NB4 (cell line): Measurements from ENCODE around the gene HMGN4.

Experiments used
- DNase-seq: peaks from one replicate; pipeline ENCODE4 v3.0.0; 2010; ENCODE audit warnings: low read depth
- H3K4me3 ChIP-seq: one replicate; pipeline ENCODE4 v1.5.1; 2011; ENCODE audit warnings: mild to moderate bottlenecking, low read depth, low read length, moderate library complexity
- CTCF ChIP-seq: IDR thresholded peaks from one replicate; pipeline ENCODE4 v1.5.1; 2012; ENCODE audit warnings: low read depth, low read length
- MYC ChIP-seq: IDR thresholded peaks from 2 replicates; pipeline ENCODE4 v1.6.1; 2011; ENCODE audit warnings: low read depth, low read length
- POLR2A ChIP-seq: IDR thresholded peaks from 2 replicates; pipeline ENCODE4 v1.6.1; 2011; ENCODE audit warnings: mild to moderate bottlenecking; ENCODE audit not compliant: insufficient read length; ENCODE audit errors: extremely low read depth
- TF ChIP-seq, protein P1 (sequence below): IDR thresholded peaks from 2 replicates; pipeline ENCODE4 v1.6.1; 2011; ENCODE audit warnings: low read depth, low read length

The HMGN4 gene

DNA sequence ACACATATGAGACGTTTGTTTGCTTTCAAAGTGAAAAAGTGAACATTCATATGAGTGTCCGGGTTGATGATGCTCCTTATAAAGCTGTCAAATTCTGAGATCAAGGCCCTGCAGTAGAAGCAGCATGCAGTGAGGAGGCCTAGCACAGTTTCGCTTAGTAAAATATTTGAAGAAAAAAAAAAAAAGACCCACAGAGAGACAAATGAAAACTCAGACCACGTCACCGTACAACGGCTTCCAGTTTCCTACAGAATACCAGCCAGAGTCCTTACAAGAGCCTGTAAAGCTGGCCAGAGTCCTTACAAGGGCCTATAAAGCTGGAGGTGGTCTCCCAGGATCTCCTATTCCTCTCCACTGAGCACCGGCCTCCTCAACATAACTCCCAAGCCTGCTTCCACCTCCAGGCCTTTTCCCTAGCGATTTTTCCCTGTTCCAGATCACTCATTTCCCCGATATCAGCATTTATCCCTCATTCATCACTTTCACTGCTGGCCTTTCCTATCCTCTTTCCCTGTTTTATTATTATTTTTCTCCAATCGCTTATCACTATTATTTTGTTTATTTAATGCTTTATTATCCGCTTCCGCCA, 1.5 kb upstream of the HMGN4 start:
- TF ChIP-seq POLR2A (no peak), MYC (peak; percentile 25; the same call in 1 of the 2 replicates), CTCF (no peak)
- TF ChIP-seq, protein P1, sequence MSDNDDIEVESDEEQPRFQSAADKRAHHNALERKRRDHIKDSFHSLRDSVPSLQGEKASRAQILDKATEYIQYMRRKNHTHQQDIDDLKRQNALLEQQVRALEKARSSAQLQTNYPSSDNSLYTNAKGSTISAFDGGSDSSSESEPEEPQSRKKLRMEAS = 0 out of 2 replicates have a peak, but pooled peaks have one; percentile 18
- peak; percentile 32 for DNase-seq
- peak overlapping the region; percentile 80 for H3K4me3 ChIP-seq

- DNase-seq = peak; percentile 96
- TF ChIP-seq CTCF (no peak), POLR2A (no peak), MYC (peak; percentile 25)
- TF ChIP-seq, protein P1 = peak; percentile 94
- H3K4me3 ChIP-seq = peak overlapping the region; percentile 80
Observed at GRCh38 chr6:26537160-26537845, 863 bp upstream of the HMGN4 start.

DNA sequence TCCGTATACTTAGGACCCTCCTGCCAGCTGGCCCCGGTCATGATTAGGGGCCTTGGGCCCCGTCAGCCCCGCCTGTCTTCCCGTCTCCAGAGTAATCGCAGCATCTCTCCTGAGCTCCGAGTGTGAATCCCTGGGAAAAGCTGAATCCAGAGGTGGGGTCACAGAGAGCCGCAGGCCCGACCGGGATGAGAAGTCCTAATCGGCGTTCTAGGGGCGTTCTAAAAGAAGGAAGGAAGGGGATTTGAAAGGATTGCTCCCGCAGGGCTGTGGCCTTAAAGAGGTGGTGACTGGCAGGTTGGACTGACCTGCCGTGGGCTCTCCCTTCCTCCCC, 371 bp downstream of the HMGN4 start:
- no peak for TF ChIP-seq POLR2A
- TF ChIP-seq, protein P1 = no peak
- TF ChIP-seq CTCF = no peak
- TF ChIP-seq MYC = no peak
- no peak for DNase-seq
- peak overlapping the region; percentile 80 for H3K4me3 ChIP-seq

GRCh38 chr6:26539071-26539615, 977 bp downstream of the HMGN4 start:
- H3K4me3 ChIP-seq = peak overlapping the region; percentile 80
- DNase-seq = no peak
- TF ChIP-seq CTCF (no peak), MYC (no peak), POLR2A (no peak)
- TF ChIP-seq, protein P1 = no peak

- TF ChIP-seq POLR2A (no peak), MYC (no peak)
- DNase-seq = no peak
- no peak overlapping the region for H3K4me3 ChIP-seq
Observed at GRCh38 chr6:26541579-26541978, 3.4 kb downstream of the HMGN4 start.

GRCh38 chr6:26543953-26544352, 5.8 kb downstream of the HMGN4 start:
- no peak overlapping the region for H3K4me3 ChIP-seq
- no peak for TF ChIP-seq POLR2A
- TF ChIP-seq CTCF = peak; percentile 43
- TF ChIP-seq MYC = no peak
- TF ChIP-seq, protein P1 = peak; percentile 46; the same call in 1 of the 2 replicates
- DNase-seq = peak; percentile 33
